NCI-H82 (cell line): ENCODE results near the gene LSP1.
"Not testable (repeated sequence)": the region's sequence is repeated elsewhere in the genome, so short reads cannot be mapped to it uniquely, and the experiment has no call there.

Experiments used
- DNase-seq: peaks from one replicate; lab custom pipeline; 2025; lab: John Stamatoyannopoulos, UW

The LSP1 gene

GRCh38 chr11:1864831-1865665 lies 12.2 kb downstream of the LSP1 start:
- no peak for DNase-seq

- DNase-seq = no peak
These were observed 13.3 kb downstream of the LSP1 start for GRCh38 chr11:1866226-1866625.

- no peak for DNase-seq
These were observed 13.9 kb downstream of the LSP1 start for GRCh38 chr11:1866776-1867175.

- no peak for DNase-seq
These were observed 14.5 kb downstream of the LSP1 start for GRCh38 chr11:1867381-1867780.

- DNase-seq = no peak
These were observed 15.3 kb downstream of the LSP1 start for GRCh38 chr11:1868056-1868635.

- no peak for DNase-seq
These were observed 15.9 kb downstream of the LSP1 start for GRCh38 chr11:1868636-1869291.

GRCh38 chr11:1869427-1870325 lies 16.8 kb downstream of the LSP1 start:
- DNase-seq = peak; percentile 32

- DNase-seq = no peak
These were observed 17.4 kb downstream of the LSP1 start for GRCh38 chr11:1870326-1870696.

GRCh38 chr11:1870721-1871466 lies 18.0 kb downstream of the LSP1 start:
- DNase-seq = no peak

GRCh38 chr11:1871531-1871930 lies 18.6 kb downstream of the LSP1 start:
- no peak for DNase-seq

- no peak for DNase-seq
These were observed 19.5 kb downstream of the LSP1 start for GRCh38 chr11:1872267-1872985.

GRCh38 chr11:1873048-1873812 lies 20.3 kb downstream of the LSP1 start:
- DNase-seq = no peak

GRCh38 chr11:1873813-1874150 lies 20.9 kb downstream of the LSP1 start:
- DNase-seq = not testable (repeated sequence)

- DNase-seq = not testable (repeated sequence)
These were observed 21.7 kb downstream of the LSP1 start for GRCh38 chr11:1874441-1875092.

- DNase-seq = no peak
These were observed 22.4 kb downstream of the LSP1 start for GRCh38 chr11:1875093-1875850.

GRCh38 chr11:1875851-1876301 lies 23.0 kb downstream of the LSP1 start:
- DNase-seq = not testable (repeated sequence)

GRCh38 chr11:1876361-1877063 lies 23.6 kb downstream of the LSP1 start:
- peak; percentile 13 for DNase-seq
